ENCODE results near the gene FSD2. TPM values are rescaled to one million over a fixed set of nuclear protein-coding genes. Genes with fewer than 3 reads are reported as not detected.
"Not testable (repeated sequence)": the region's sequence is repeated elsewhere in the genome, so short reads cannot be mapped to it uniquely, and the experiment has no call there.

Gene FSD2
- total RNA-seq, 2 experiments from 2014 or later, result not detected

- POLR2A ChIA-PET, result interaction anchor here (1.0 to 2.4 kb wide), 3 partner anchors 58 to 211 kb away, joined by 3 to 12 read pairs (median 11); partner anchors contain the start of gene RPS17
Measured at GRCh38 chr15:82751308-82751707, 54.6 kb downstream of the FSD2 start.

GRCh38 chr15:82750831-82751180, 55.1 kb downstream of the FSD2 start:
- ChIA-PET CTCF (interaction anchor here (1.4 to 2.0 kb wide), 4 partner anchors 14 to 211 kb away, joined by 4 to 6 read pairs (median 4); partner anchors contain the start of gene RPS17), POLR2A (interaction anchor here (0.6 to 2.4 kb wide), 4 partner anchors 58 to 488 kb away, joined by 3 to 12 read pairs (median 7); partner anchors contain the start of genes EFL1, RPS17 and SAXO2)

More at GRCh38 chr15:82751308-82751707, 54.6 kb downstream of the FSD2 start:
- CTCF ChIA-PET, result interaction anchor here (1.3 to 2.0 kb wide), 3 partner anchors 14 to 260 kb away, joined by 3 to 4 read pairs (median 4); no protein-coding TSS in a partner anchor

GRCh38 chr15:82749951-82750830, 55.7 kb downstream of the FSD2 start:
- CTCF ChIA-PET, result interaction anchor here (0.7 to 2.0 kb wide), 6 partner anchors 15 to 219 kb away, joined by 3 to 6 read pairs (median 4); partner anchors contain the start of gene RPS17

GRCh38 chr15:82748315-82748714, 57.6 kb downstream of the FSD2 start:
- ChIA-PET CTCF (no interaction called here), POLR2A (no interaction called here)

More at GRCh38 chr15:82749951-82750830, 55.7 kb downstream of the FSD2 start:
- POLR2A ChIA-PET, result interaction anchor here (0.6 to 2.4 kb wide), 6 partner anchors 9 to 487 kb away, joined by 3 to 12 read pairs (median 4); partner anchors contain the start of genes EFL1, RPS17 and SAXO2

- POLR2A ChIA-PET, result no interaction called here
- CTCF ChIA-PET, result no interaction called here
Measured at GRCh38 chr15:82743810-82744209, 62.1 kb downstream of the FSD2 start.

- POLR2A ChIA-PET, result no interaction called here
- CTCF ChIA-PET, result no interaction called here
Measured at GRCh38 chr15:82742134-82742533, 63.7 kb downstream of the FSD2 start.

- CTCF ChIA-PET, result no interaction called here
Measured at GRCh38 chr15:82739086-82739485, 66.8 kb downstream of the FSD2 start.

GRCh38 chr15:82737975-82738374, 67.9 kb downstream of the FSD2 start:
- ChIA-PET POLR2A (no interaction called here), CTCF (no interaction called here)

More at GRCh38 chr15:82739086-82739485, 66.8 kb downstream of the FSD2 start:
- POLR2A ChIA-PET, result no interaction called here

- ChIA-PET CTCF (interaction anchor here (1.4 kb wide), 1 partner anchor 269 kb away, joined by 3 read pairs; no protein-coding TSS in a partner anchor), POLR2A (interaction anchor here (0.6 to 1.2 kb wide), 3 partner anchors 73 to 80 kb away, joined by 3 to 11 read pairs (median 4); no protein-coding TSS in a partner anchor)
Measured at GRCh38 chr15:82731527-82731926, 74.3 kb downstream of the FSD2 start.

- CTCF ChIA-PET, result interaction anchor here (1.4 kb wide), 1 partner anchor 270 kb away, joined by 3 read pairs; no protein-coding TSS in a partner anchor
Measured at GRCh38 chr15:82730022-82730530, 75.8 kb downstream of the FSD2 start.

GRCh38 chr15:82726816-82727215, 79.1 kb downstream of the FSD2 start:
- ChIA-PET POLR2A (no interaction called here), CTCF (no interaction called here)

More at GRCh38 chr15:82730022-82730530, 75.8 kb downstream of the FSD2 start:
- POLR2A ChIA-PET, result no interaction called here

- ChIA-PET CTCF (no interaction called here), POLR2A (no interaction called here)
Measured at GRCh38 chr15:82715003-82715402, 90.9 kb downstream of the FSD2 start.

- ChIA-PET POLR2A (interaction anchor here (0.6 kb wide), 1 partner anchor 89 kb away, joined by 3 read pairs; no protein-coding TSS in a partner anchor), CTCF (no interaction called here)
Measured at GRCh38 chr15:82714016-82714415, 91.9 kb downstream of the FSD2 start.

GRCh38 chr15:82712036-82712435, 93.8 kb downstream of the FSD2 start:
- ChIA-PET POLR2A (no interaction called here), CTCF (interaction anchor here (1.4 kb wide), 1 partner anchor 38 kb away, joined by 4 read pairs; no protein-coding TSS in a partner anchor)

GRCh38 chr15:82710926-82711490, 94.9 kb downstream of the FSD2 start:
- ChIA-PET CTCF (interaction anchor here (1.0 to 1.4 kb wide), 2 partner anchors 32 to 39 kb away, joined by 3 to 4 read pairs; no protein-coding TSS in a partner anchor), POLR2A (no interaction called here)

- ChIA-PET CTCF (interaction anchor here (1.0 kb wide), 1 partner anchor 33 kb away, joined by 3 read pairs; no protein-coding TSS in a partner anchor), POLR2A (no interaction called here)
Measured at GRCh38 chr15:82710208-82710555, 95.7 kb downstream of the FSD2 start.

GRCh38 chr15:82709421-82710207, 96.3 kb downstream of the FSD2 start, which contains the start of gene AP3B2:
AP3B2 (minus strand) TSS chr15:82709875; CDS start chr15:82709706, 169 bp downstream.
- ChIA-PET CTCF (interaction anchor here (1.0 kb wide), 1 partner anchor 29 kb away, joined by 3 read pairs; no protein-coding TSS in a partner anchor), POLR2A (no interaction called here)

GRCh38 chr15:82709081-82709420, 96.8 kb downstream of the FSD2 start:
- POLR2A ChIA-PET, result no interaction called here
- CTCF ChIA-PET, result interaction anchor here (1.0 kb wide), 1 partner anchor 28 kb away, joined by 3 read pairs; no protein-coding TSS in a partner anchor

- CTCF ChIA-PET, POLR2A ChIA-PET: not testable (repeated sequence)
Measured at GRCh38 chr15:82705856-82706255, 100.0 kb downstream of the FSD2 start.
